ENCODE measurements around the gene SCARB1. TPM values are rescaled to one million over a fixed set of nuclear protein-coding genes. Genes with fewer than 3 reads are reported as not detected.

SCARB1 gene
- total and polyA plus RNA-seq, 2 experiments from 2014 or later: 50.4 to 90.0 TPM

- no peak overlapping the region for H2AFZ ChIP-seq
- H4K20me1 ChIP-seq (ENCODE audit: insufficient read depth, poor library complexity, severe bottlenecking): no peaks in the 10 kb centered on the region
- peaks cover 44% of the 10 kb centered on the region for H3K4me1 ChIP-seq (ENCODE audit: insufficient read depth)
- 97% methylated on average over 2 of the region's 2 CpGs for WGBS (ENCODE audit: low lambda C conversion rate, missing lambda C conversion rate)
- H3K4me2 ChIP-seq: no peak overlapping the region
- no peak overlapping the region for H3K4me3 ChIP-seq
- no peaks in the 10 kb centered on the region for H3K9me2 ChIP-seq (replicated peaks; ENCODE audit: insufficient read depth)
- H3K9me3 ChIP-seq (ENCODE audit: low read depth): no peaks in the 10 kb centered on the region
- no peaks in the 10 kb centered on the region for H3K27me3 ChIP-seq
- TF ChIP-seq EZH2phosphoT487 (IDR thresholded peaks at IDR 0.05; ENCODE audit: low read depth, severe bottlenecking, unreplicated experiment) (no peak), EZH2 (IDR thresholded peaks at IDR 0.05; ENCODE audit: borderline replicate concordance) (no peak), CTCF (IDR thresholded peaks at IDR 0.05; ENCODE audit: poor library complexity) (no peak)
- H3K27ac ChIP-seq: no peak overlapping the region
- H3K79me2 ChIP-seq: no peaks in the 10 kb centered on the region
- no peak for DNase-seq (ENCODE audit: low spot score)
- no peaks in the 10 kb centered on the region for H3K36me3 ChIP-seq (replicated peaks; ENCODE audit: insufficient read depth, low read depth)
Measured at GRCh38 chr12:124731869-124732268, 131.8 kb downstream of the SCARB1 start.

GRCh38 chr12:124730455-124730932 is 133.2 kb downstream of the SCARB1 start:
- H4K20me1 ChIP-seq (ENCODE audit: insufficient read depth, poor library complexity, severe bottlenecking): no peaks in the 10 kb centered on the region
- H2AFZ ChIP-seq: no peak overlapping the region
- TF ChIP-seq EZH2 (IDR thresholded peaks at IDR 0.05; ENCODE audit: borderline replicate concordance): no peak
- no peak for TF ChIP-seq CTCF (IDR thresholded peaks at IDR 0.05; ENCODE audit: poor library complexity)
- no peak for TF ChIP-seq EZH2phosphoT487 (IDR thresholded peaks at IDR 0.05; ENCODE audit: low read depth, severe bottlenecking, unreplicated experiment)
- H3K4me1 ChIP-seq (ENCODE audit: insufficient read depth): peaks cover 35% of the 10 kb centered on the region
- no peaks in the 10 kb centered on the region for H3K36me3 ChIP-seq (replicated peaks; ENCODE audit: insufficient read depth, low read depth)
- peak overlapping the region; percentile 70 for H3K27ac ChIP-seq
- 24% methylated on average over 3 of the region's 3 CpGs for WGBS (ENCODE audit: low lambda C conversion rate, missing lambda C conversion rate)
- DNase-seq (ENCODE audit: low spot score): peak; percentile 45
- H3K27me3 ChIP-seq: no peaks in the 10 kb centered on the region
- H3K79me2 ChIP-seq: no peaks in the 10 kb centered on the region
- H3K4me2 ChIP-seq: no peak overlapping the region
- no peak overlapping the region for H3K4me3 ChIP-seq
- no peaks in the 10 kb centered on the region for H3K9me2 ChIP-seq (replicated peaks; ENCODE audit: insufficient read depth)
- H3K9me3 ChIP-seq (ENCODE audit: low read depth): no peaks in the 10 kb centered on the region

- no peak overlapping the region for H3K4me2 ChIP-seq
- no peaks in the 10 kb centered on the region for H4K20me1 ChIP-seq (ENCODE audit: insufficient read depth, poor library complexity, severe bottlenecking)
- H3K27me3 ChIP-seq: no peaks in the 10 kb centered on the region
- no peaks in the 10 kb centered on the region for H3K9me3 ChIP-seq (ENCODE audit: low read depth)
- no peak overlapping the region for H2AFZ ChIP-seq
- H3K36me3 ChIP-seq (replicated peaks; ENCODE audit: insufficient read depth, low read depth): no peaks in the 10 kb centered on the region
- H3K9me2 ChIP-seq (replicated peaks; ENCODE audit: insufficient read depth): no peaks in the 10 kb centered on the region
- TF ChIP-seq CTCF (IDR thresholded peaks at IDR 0.05; ENCODE audit: poor library complexity): peak; percentile 9
- TF ChIP-seq EZH2 (IDR thresholded peaks at IDR 0.05; ENCODE audit: borderline replicate concordance): no peak
- WGBS (ENCODE audit: low lambda C conversion rate, missing lambda C conversion rate): 82% methylated on average over 10 of the region's 10 CpGs
- H3K4me1 ChIP-seq (ENCODE audit: insufficient read depth): peaks cover 24% of the 10 kb centered on the region
- H3K27ac ChIP-seq: no peak overlapping the region
- H3K4me3 ChIP-seq: no peak overlapping the region
- no peak for DNase-seq (ENCODE audit: low spot score)
- H3K79me2 ChIP-seq: no peaks in the 10 kb centered on the region
Measured at GRCh38 chr12:124727922-124728321, 135.7 kb downstream of the SCARB1 start.
